ENCODE results near the gene CLK1. TPM values are rescaled to one million over a fixed set of nuclear protein-coding genes. Genes with fewer than 3 reads are reported as not detected.
"Not testable (repeated sequence)": the region's sequence is repeated elsewhere in the genome, so short reads cannot be mapped to it uniquely, and the experiment has no call there.

The CLK1 gene
- polyA plus RNA-seq, 1 donor from 2014 or later: 745 TPM

- Histone ChIP-seq H2AFZ (ENCODE audit: low read depth, low read length) (peak within 1 kb of the TSS; percentile 96), H3K4me3 (ENCODE audit: low read length) (peak within 1 kb of the TSS; percentile 81), H3K9me2 (ENCODE audit: insufficient read depth, low read length) (no peaks in the 10 kb centered on the region), H3K27ac (ENCODE audit: low read length) (peak within 1 kb of the TSS; percentile 94), H3K9ac (ENCODE audit: low read length) (peak within 1 kb of the TSS; percentile 85), H3K79me2 (replicated peaks; ENCODE audit: insufficient read depth, low read length) (peaks cover 21% of the 10 kb centered on the region), H3K36me3 (ENCODE audit: insufficient read depth, low read length) (no peaks in the 10 kb centered on the region), H3K9me3 (ENCODE audit: low read length) (no peaks in the 10 kb centered on the region), H3K27me3 (ENCODE audit: insufficient read depth, low read depth, low read length) (no peaks in the 10 kb centered on the region), H3F3A (ENCODE audit: insufficient read depth, low read length, poor library complexity, severe bottlenecking) (peaks cover 4% of the 10 kb centered on the region), H3K4me2 (ENCODE audit: low read length) (peak within 1 kb of the TSS; percentile 87), H4K20me1 (ENCODE audit: insufficient read depth) (no peaks in the 10 kb centered on the region)
- TF ChIP-seq REST (IDR thresholded peaks at IDR 0.05; ENCODE audit: borderline replicate concordance): peak; percentile 72
- TF ChIP-seq MXI1 (conservative IDR thresholded peaks at IDR 0.05; ENCODE audit: poor library complexity, severe bottlenecking): peak; percentile 95
- no peak for TF ChIP-seq RAD21 (conservative IDR thresholded peaks at IDR 0.05)
- peak; percentile 41 for TF ChIP-seq SMC3 (conservative IDR thresholded peaks at IDR 0.05; ENCODE audit: poor library complexity)
- peak; percentile 43 for TF ChIP-seq CTCF (IDR thresholded peaks at IDR 0.05; ENCODE audit: poor library complexity, severe bottlenecking)
- peak; percentile 54 for TF ChIP-seq EP300 (conservative IDR thresholded peaks at IDR 0.05; ENCODE audit: poor library complexity, severe bottlenecking)
- TF ChIP-seq EZH2 (IDR thresholded peaks at IDR 0.05; ENCODE audit: borderline replicate concordance, insufficient read depth, low read length, poor library complexity, severe bottlenecking): no peak
- TF ChIP-seq TAF1 (IDR thresholded peaks at IDR 0.05; ENCODE audit: low read depth): peak; percentile 35
- TF ChIP-seq POLR2AphosphoS5 (IDR thresholded peaks at IDR 0.05): peak; percentile 88
Measured at GRCh38 chr2:200888704-200889625, 24.5 kb upstream of the CLK1 start, which contains the start of the genes NIF3L1 and PPIL3. Gene NIF3L1, plus strand, starts transcription at chr2:200889371. Its CDS starts 2,573 bp downstream, at chr2:200891944. Gene PPIL3, minus strand, starts transcription at chr2:200889077. Its CDS starts 1,462 bp downstream, at chr2:200887615.

- H3K9me3 ChIP-seq (ENCODE audit: low read length); H3K27ac ChIP-seq (ENCODE audit: low read length); H4K20me1 ChIP-seq (ENCODE audit: insufficient read depth); H3K27me3 ChIP-seq (ENCODE audit: insufficient read depth, low read depth, low read length); H3K36me3 ChIP-seq (ENCODE audit: insufficient read depth, low read length); H3F3A ChIP-seq (ENCODE audit: insufficient read depth, low read length, poor library complexity, severe bottlenecking); H3K9ac ChIP-seq (ENCODE audit: low read length); H3K4me2 ChIP-seq (ENCODE audit: low read length); H3K79me2 ChIP-seq (replicated peaks; ENCODE audit: insufficient read depth, low read length); H2AFZ ChIP-seq (ENCODE audit: low read depth, low read length); H3K9me2 ChIP-seq (ENCODE audit: insufficient read depth, low read length); H3K4me3 ChIP-seq (ENCODE audit: low read length): not testable (repeated sequence)
Measured at GRCh38 chr2:200881715-200882249, 17.3 kb upstream of the CLK1 start.

All from neural cell (in vitro differentiated cells).